NCI-H82 (cell line): ENCODE measurements around the gene LLGL1.

Experiments
- DNase-seq: peaks from one replicate; lab custom pipeline; 2025; lab: John Stamatoyannopoulos, UW

Gene LLGL1

DNA sequence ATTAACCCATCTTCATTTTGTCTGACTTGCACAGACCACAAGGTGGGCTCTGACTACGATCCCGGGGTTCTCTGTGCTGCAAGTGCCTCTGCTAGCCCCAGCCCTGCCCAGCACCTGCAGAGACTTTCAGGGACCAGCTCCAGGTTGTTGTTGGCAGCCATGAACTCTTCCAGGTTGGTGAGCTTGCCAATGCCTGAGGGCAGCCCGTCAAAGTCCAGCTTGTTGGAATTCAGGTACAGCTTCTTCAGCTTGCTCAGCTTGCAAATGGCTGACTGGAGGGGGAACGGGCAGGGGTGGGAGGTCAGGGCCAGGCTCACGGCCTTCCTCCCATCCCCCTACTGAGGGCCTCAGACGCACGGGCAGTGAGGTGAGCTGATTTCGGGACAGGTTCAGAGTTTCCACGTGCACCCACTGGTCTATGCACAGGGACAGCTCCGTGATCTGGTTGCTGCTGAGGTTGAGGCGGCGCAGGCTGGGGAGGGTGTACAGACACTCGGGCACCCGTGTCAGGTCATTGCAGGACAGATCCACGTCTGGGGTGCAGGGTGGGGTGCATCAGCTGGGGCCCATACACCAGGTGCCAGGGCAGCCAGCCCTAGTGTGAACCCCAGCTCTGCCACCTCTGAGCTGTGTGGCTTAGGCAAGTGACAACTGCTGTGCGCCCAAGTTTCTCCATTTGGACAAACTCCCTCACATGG, 27.9 kb downstream of the LLGL1 start:
- no peak for DNase-seq

DNA sequence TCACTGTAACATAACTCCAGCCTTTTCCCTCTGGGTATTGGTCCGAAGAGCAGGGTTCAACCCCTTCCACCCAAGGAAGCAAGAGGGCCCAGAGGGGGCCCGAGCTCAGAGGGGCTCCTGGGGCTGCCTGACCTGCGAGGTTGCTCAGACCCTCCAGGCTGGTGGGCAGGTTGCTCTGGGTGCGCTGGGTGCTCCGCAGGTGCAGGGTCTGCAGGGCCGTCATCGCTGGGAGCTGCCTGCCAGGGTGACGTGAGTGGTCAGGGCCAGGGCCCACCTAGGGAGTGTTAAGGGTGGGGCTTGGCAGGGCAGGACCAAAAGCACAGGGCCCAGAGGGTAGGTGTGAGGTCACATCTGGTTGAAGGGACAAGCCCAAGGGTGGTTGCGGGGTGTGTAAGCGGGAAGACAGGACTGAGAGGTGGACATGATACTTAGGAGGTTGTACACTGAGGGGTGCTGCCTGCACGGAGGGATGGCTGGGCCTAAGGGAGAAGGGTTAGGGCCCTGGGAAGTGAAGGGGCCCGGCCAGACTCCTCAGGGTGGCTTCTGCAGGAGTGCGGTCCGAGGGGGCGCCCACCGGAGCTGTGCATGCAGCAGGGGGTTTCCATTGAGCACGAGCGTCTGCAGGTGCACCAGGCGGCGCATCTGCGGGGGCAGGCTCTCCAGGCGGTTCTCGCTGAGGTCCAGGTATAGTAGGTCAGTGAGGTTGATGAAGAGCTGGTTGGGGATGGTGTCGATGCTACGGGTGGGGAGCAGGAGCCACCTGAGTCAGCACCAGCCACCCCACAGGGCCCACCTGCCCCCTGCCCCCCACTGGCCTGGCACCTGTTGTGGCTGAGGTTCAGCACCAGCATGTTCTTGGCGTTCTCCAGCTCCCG, 28.7 kb downstream of the LLGL1 start:
- DNase-seq = no peak

DNA sequence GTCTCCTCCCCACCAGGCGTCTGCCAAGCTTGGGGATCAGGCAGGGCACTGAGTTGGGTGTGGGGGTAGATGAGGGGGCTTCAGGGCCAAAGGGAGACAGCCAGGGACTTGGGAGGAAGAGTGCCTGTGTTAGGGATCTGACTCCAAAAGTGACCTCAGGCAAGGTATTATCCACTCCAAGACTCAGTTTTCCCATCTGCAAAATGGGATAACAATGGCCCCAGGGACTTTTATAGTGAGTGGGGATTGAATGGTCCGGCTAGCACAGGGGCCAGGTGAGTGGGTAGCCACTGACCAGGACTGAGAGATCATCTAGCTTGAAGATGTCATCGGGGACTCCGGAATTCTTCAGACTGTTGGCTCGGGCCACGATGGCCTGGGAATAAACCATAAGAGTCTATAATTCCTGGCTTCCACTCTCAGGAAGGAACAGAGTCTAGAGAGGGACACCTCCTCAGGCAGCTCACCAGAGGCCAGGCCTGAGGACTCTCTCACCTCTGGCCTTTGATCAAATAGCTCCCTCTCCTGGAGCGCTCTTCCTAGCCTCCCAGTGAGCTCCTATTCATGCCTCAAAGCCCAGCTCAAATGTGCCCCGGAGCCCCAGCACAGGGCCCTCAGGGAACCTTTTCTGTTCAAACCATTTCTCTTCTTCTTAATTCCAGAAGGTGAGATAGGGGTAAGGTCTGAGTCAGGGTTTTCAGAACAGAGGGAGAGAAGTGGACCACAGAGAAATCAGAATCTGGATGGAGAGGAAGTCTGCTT, 29.6 kb downstream of the LLGL1 start:
- no peak for DNase-seq

DNA sequence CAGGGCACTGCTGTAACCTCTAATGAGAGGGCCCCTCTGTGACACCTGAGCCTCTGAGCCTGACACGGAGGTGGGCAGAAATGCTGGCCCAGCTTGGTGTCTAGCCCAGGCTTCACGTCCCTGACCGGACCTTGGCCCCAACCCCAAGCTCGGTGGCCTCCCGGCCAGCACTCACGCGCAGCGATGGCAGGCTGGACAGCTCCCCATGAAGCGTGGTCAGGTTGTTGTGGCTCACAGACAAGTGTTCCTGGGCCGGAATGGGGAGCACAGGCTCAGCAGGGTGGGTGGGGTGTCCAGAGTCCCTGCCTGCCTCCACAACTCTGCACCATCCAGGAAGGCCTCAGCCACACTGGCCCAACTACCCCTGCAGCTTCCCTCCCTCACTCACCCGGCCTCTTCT, 30.9 kb downstream of the LLGL1 start:
- DNase-seq = no peak

DNA sequence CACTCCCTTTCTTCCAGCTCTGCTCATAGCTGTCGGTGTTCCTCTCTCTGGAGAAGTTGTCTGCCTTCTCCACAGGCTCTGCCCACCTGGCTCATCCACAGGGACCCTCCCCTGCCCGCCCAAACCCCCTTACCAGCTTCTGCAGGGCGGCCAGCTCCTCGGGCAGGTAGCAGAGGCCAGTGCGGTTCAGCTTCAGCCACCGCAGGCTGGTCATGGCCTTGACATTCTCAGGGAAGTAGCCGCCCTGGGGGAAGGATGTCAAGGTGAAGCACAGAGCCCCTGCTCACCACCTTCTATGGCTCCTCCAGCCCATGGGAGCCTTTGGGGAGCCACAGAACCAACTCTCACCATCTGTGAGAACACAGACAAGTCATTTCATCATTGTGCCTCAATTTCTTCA, 31.3 kb downstream of the LLGL1 start:
- no peak for DNase-seq

DNA sequence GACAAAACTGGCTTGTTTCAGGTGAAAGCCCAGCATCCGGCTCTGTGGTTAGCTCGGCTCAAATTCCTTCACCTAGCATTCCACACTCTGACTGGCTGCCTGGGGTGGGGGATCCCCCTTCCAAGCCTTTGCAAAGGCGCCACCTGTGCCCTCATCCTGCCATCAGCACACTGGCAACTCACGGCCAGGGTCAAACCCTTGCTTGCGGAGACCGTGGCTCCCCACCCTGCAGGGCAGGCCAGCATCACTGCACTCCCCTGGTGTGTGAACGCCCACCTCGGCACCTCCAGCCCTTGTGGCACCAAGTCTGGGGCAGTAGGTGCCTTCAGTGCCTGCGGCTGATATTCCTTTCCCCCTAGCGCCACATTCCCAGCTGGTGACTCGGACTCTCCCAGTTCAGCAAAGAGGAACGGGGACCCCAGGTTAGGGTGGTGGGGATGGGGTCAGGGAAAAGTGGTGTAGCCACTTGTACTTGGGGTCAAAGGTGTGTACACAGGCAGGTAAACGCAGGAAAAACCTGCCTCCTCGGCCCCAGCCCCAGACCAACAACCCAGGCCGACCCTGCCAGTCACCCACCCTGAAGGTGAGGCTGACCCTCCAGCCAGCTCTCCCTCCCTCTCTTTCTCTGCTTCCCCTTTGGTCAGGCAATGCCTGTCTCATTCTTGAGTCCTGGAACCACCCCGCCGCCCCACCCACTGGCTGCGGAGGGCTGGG, 32.0 kb downstream of the LLGL1 start:
- no peak for DNase-seq

DNA sequence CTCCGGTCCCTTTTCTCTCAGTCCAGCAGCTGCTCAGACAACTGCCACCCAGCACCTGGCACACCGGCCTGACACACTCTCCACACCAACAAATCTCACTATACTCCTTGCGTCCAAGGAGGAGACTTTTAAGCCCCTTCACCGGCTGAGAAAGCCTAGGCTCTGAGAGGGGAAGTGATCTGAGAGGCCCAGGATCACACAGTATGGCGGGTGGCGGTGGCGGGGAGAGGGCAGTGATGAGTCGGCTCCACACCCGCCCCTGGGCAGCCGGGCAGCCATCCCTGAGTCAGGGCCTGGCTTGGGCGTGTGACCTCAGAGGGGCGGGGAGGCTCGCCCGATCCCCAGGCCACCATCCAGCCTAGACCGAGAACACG, 32.5 kb downstream of the LLGL1 start:
- DNase-seq = peak; percentile 68

DNA sequence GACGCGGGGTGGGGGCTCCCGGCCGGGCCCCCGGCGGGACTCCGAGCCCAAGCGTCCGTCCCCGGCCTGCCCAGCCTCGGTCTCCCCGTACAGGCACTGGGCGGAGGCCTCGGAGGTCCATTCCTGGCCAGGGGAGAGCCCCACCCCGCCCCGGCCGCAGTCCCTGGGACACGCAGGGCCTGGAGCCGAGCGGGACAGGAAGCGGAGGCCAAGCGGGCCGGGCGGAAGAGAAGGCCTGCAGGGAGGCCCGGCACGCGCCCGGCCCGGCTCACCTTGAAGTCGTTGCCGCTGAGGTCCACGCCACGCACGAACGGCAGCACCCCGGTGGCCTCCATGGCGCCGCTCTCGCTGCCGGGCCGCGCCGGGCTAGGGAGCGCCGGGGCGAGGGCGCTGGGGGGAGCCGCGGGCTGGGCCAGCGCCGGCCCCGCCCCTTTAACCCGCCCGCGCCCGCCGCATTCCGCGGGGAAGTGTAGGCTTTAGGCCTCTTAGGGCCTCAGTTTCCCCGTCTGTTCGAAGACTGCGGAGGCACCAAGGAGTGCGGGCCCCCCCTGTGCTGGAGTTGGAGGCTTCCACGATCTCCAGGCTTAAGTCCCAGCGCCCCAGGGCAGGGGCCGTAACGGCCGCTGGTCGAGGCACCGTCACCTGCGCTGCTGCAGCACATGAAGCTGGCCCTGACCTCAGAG, 33.1 kb downstream of the LLGL1 start, which contains the start of gene FLII:
TSS of gene FLII (minus strand) at position 383 of the 683 bp plus-strand sequence. CDS start at position 335, 48 bp downstream.
- DNase-seq = peak; percentile 59

DNA sequence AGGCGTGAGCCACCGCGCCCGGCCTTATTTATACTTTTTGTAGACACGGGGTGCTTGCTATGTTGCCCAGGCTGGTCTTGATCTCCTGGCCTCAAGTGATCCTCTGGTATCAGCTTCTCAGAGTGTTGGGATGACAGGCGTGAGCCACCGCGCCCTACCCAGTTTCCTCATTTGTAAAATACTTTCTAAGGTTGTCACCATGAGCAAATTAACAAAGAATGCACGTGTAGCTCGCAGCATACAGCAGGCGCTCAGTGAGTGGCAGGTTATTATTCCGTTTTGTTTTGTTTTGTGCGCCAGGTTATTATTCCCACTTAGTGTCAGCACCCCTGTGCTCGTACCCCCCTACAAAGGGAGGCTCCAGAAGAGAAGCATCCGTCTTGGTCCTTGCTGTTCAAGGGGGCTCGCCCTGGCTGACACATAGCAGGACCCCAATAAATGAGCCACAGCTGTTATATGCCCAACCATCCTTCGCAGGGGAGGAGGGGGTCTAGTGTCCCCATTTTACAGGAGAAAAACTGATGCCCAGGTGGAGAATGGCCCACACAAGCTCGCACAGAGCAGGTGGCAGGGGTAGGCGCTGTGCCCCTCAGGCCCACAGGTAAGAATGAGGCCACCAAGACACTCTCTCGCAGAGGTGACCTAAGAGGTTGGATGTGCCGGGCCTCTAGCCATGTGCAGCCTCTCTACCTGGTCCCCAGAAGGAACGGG, 34.3 kb downstream of the LLGL1 start:
- DNase-seq = no peak

DNA sequence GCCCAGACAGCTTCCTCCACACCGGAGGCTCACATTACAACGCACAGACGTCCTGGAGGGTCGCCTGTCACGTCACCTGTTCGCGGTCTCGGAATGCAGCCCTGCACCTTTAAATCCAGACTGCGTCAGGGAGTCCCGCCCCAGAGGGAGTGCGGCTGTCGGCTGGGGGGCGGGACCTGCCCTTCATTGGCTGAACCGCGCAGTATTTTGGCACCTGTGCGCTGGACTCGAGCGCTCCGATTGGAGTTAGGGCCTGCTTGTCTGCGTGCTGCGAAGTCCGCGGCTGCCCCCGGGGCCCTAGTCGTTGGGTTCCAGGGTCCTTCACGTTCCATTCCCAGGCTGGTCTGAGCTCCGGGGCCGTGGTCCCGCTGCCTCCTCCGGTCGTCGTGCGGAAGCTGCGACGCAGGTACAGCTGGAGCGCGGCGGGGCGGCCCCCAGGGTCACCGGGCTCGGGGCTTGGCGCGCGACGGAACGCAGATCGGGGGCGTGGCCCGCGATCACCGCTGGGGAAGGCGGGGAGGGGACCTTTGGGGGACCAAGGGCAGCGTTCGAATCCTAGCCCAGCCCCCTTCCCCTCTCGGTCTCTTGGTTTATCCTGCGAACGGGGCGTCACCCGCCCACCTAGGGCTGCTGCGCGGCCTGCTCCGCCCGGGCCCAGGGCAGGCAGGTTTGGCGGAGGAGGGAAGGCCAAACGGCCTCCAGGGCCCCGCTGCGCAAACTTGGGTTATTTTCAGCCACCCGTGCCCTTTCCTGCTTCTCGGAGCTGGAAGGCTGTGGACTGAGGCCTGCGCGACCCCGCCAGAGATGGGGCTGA, 35.1 kb downstream of the LLGL1 start, which contains the start of gene MIEF2:
TSS of gene MIEF2 (plus strand) at position 331 of the 814 bp plus-strand sequence. CDS start 2,059 bp downstream, outside the sequence.
- DNase-seq = peak; percentile 97

DNA sequence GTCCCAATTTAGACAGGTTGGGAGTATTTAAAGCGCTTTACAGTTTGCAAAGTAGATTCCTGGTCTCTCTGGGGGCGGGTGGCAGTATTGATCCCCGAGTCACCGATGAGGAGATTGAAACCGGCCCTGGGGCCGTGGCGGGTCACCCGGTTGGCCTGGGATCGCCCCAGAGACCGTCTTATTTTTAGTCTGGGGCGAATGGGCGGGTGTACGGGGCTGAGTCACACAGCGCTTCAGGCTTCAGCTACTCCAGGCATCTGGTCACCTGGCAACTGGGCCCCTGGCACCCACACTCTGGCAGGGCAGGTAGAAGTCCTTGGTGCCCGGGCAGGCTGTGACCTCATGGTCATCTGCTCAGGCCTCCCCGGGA, 35.7 kb downstream of the LLGL1 start:
- DNase-seq = no peak

DNA sequence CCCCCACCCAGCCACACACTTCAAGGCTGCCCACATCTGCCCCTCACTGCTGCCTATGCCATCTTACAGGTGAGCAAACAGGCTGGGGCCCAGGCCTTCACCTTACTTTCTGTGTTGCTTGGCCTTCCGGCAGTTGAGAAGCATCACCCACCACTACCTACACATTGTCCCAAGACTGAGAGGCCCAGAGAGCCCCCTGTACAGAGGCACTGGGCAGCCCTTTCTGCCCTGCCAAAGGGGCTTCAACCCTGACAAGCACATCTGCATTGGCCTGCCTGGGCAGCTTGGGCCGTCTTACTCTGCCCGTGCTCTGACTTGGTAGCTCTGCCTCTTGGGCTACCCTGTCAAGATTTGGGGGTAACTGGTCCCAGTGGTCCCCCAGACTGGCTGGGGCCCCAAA, 36.2 kb downstream of the LLGL1 start:
- DNase-seq = no peak

DNA sequence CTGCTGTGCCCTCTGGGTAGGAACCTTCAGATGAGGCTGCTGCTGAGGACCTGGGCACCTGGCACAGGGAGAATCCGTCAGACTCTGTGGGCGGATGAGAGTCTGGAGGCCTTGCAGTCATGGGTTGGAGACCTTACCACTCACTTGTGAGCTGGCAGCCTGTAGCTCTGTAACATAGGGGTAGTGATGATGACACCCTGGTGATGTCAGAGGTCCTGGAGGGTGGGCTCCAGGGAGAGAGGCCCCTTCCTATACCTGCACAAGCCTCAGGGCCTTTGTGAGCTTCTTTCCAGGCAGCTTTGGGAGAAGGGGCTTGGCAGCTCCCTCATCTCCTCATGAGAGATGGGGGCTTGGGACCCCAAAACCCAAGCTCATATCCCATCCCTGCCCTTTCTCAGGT, 36.7 kb downstream of the LLGL1 start:
- DNase-seq = no peak

DNA sequence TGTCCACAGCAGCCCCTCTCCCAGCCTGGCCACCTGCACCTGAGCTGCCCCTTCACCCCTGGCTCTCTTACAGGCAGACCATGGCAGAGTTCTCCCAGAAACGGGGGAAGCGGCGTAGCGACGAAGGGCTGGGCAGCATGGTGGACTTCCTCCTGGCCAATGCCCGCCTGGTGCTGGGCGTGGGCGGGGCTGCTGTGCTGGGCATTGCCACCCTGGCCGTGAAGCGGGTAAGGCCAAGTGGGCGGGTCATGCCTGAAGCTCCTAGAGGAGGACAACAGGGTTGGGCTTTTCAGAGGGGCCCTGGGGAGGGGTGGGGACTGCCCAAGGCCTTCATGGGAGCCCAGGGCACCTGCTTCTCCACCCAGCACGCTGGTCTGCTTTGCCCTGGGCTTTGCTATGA, 37.2 kb downstream of the LLGL1 start:
- DNase-seq = no peak

DNA sequence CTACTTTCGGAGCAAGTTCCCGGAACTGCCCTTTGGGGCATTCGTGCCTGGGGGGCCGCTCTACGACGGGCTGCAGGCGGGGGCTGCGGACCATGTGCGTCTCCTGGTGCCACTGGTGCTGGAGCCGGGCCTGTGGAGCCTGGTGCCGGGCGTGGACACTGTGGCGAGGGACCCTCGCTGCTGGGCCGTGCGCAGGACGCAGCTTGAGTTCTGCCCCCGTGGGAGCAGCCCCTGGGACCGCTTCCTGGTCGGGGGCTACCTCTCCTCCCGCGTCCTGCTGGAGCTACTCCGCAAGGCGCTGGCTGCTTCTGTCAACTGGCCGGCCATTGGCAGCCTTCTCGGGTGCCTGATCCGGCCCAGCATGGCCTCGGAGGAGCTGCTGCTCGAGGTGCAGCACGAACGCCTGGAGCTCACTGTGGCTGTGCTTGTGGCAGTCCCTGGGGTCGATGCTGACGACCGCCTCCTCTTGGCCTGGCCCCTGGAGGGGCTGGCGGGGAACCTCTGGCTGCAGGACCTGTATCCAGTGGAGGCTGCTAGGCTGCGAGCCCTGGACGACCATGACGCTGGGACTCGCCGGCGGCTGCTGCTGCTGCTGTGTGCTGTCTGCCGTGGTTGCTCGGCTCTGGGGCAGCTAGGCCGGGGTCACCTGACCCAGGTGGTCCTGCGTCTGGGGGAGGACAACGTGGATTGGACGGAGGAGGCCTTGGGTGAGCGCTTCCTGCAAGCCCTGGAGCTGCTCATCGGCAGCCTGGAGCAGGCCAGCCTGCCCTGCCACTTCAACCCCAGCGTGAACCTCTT, 38.6 kb downstream of the LLGL1 start:
- DNase-seq = no peak

DNA sequence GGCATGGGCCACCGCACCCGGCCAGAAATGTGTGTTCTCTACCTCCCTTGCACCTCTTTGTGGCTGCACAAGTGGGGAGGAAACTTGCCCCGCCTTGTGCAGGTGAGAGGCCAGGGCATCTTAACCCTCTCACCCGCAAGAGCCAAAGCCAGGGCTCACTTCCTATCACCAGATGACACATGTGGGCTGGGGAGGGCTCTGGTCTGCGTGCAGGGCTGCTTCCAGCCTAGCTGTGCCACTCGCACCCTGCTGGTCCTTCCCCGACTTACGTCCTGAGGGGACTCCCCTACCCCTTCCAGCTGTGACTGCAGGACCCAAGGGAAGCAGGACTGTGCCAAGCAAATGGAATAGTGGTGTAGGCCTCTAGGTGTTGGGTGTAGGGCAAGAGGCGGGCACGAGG, 41.9 kb downstream of the LLGL1 start:
- no peak for DNase-seq

DNA sequence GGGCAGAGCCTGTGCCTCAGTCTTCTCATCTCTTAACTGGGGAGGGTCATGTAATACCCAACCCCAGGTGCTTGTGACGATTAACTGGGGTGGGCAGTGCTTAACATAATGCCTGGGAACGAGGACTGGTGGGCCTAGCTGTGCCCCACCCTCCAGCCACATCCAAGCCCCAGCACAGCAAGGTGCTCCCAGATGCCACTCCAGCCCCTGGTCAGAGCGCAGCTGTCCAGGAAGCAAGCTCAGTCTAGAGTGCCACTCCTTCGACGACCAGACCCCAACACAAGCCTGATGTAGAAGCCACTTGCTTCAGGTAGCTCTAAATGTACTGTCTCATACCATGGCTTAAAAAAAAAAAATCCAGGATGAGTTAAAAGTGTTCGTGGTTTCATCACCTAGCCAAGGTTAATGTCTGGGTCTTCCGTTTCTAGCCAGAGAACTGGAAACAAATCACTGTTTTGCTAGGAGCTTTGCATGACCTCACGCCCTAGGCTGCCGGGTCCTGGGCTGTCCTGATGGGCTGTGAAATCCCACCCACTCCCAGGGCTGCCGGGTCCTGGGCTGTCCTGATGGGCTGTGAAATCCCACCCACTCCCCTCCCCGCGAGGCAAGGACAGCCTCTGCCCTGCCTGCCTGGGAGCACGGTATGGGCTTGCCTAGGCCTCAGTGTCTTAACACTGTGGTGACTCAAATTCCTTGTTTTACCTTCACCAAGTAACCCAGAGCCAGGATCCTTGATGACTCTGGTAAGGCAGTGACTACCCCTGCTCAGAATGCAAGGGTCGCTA, 42.7 kb downstream of the LLGL1 start:
- DNase-seq = peak; percentile 34
